K562 (cell line): Measurements from ENCODE around the gene ANKLE1. TPM values are rescaled to one million over a fixed set of nuclear protein-coding genes. Genes with fewer than 3 reads are reported as not detected.
A peak's percentile ranks its signal among the peaks of the same experiment; 100 is the strongest.

ENCODE experiments used
- DDX20 ChIP-seq: fragments of 450-650 bp; IDR thresholded peaks from 2 replicates; pipeline ENCODE4 v1.6.1; 2016; ENCODE audit warnings: missing genetic modification characterization, low read depth, mild to moderate bottlenecking, missing compliant biosample characterization, moderate library complexity
- DMBX1 ChIP-seq: fragments of 250-450 bp; sonication (Bioruptor Pico); IDR thresholded peaks from 2 replicates; pipeline ENCODE4 v1.8.0; 2022; ENCODE audit warnings: inconsistent platforms, mild to moderate bottlenecking, moderate library complexity, borderline replicate concordance
- GTF2E2 ChIP-seq: fragments of 200-800 bp; sonication (Bioruptor generic); IDR thresholded peaks from 2 replicates; pipeline ENCODE4 v1.6.1; 2016; ENCODE audit warnings: missing genetic modification characterization, missing compliant biosample characterization
- NCOA2 ChIP-seq, 2 experiments: fragments of 450-650 bp; IDR thresholded peaks; 2 replicates each; pipeline ENCODE4 v1.6.1; 2018; ENCODE audit warnings: mild to moderate bottlenecking in 2 of 2, moderate library complexity in 1 of 2; ENCODE audit not compliant: partially characterized antibody in 2 of 2
- SAFB2 ChIP-seq: fragments of 200-400 bp; formaldehyde crosslinking; IDR thresholded peaks from 2 replicates; pipeline ENCODE4 v1.6.1; 2018; ENCODE audit warnings: borderline replicate concordance, low read length, low read depth, moderate library complexity; ENCODE audit not compliant: severe bottlenecking
- ZNF3 ChIP-seq: fragments of 250-450 bp; sonication (Bioruptor Pico); IDR thresholded peaks from 2 replicates; pipeline ENCODE4 v1.5.0; 2021; ENCODE audit warnings: mild to moderate bottlenecking, moderate library complexity
- ZNF311 ChIP-seq: fragments of 250-450 bp; sonication (Bioruptor Pico); IDR thresholded peaks from 2 replicates; pipeline ENCODE4 v1.4.0; 2020; ENCODE audit warnings: mild to moderate bottlenecking, moderate library complexity
- polyA plus RNA-seq, 8 experiments: library from polyadenylated mRNA; depleted of rRNA in 4 of 8; stranded (reverse) in 5 of 8; unstranded in 3 of 8; fragments of >200 nt; fragmentation: Nextera tagmentation in 2 of 8; fragmentation: Illumina TruSeq in 1 of 8; extraction: Ambion mirVana in 2 of 8; extraction: Trizol in 1 of 8; gene quantifications; 2 replicates each; pipeline versions ENCODE4 v1.2.1 to v1.2.3, GENCODE V29; 2011 to 2014; ENCODE audit warnings: inconsistent platforms in 1 of 8, missing spikeins in 1 of 8
- total RNA-seq, 7 experiments: library from RNA; depleted of rRNA in 6 of 7; stranded (reverse); fragments of >200 nt in 6 of 7; fragmentation: Illumina TruSeq in 2 of 7; extraction: Trizol in 2 of 7; gene quantifications; 2 replicates each; pipeline versions ENCODE4 v1.2.1 to v1.2.3, GENCODE V29; 2011 to 2021; ENCODE audit warnings: low replicate concordance in 1 of 7
- TF ChIP-seq, protein P1 (sequence below), 2 experiments: fragments of 450-650 bp in 1 of 2; sonication (generic) in 1 of 2; formaldehyde crosslinking in 1 of 2; IDR thresholded peaks; 2 replicates each; pipeline versions ENCODE4 v1.7.1 to v1.9.0; 2016 to 2022; ENCODE audit warnings: inconsistent platforms in 1 of 2, mild to moderate bottlenecking in 1 of 2, missing genetic modification reagents in 1 of 2
- TF ChIP-seq, protein P2 (sequence below): fragments of 250-450 bp; sonication (Bioruptor Pico); IDR thresholded peaks from 2 replicates; pipeline ENCODE4 v1.9.0; 2021; ENCODE audit warnings: mild to moderate bottlenecking, inconsistent platforms
- TF ChIP-seq, protein P3 (sequence below): sonication (generic); formaldehyde crosslinking; IDR thresholded peaks from 2 replicates; pipeline ENCODE4 v1.8.0; 2022; ENCODE audit warnings: mild to moderate bottlenecking, missing genetic modification reagents

ANKLE1 gene
- total and polyA plus RNA-seq, 9 of the 15 experiments (the other 6 are each of a cell fraction or from before 2014, with no cell fraction given) = 0.63 to 9.2 (median 2.9) TPM

GRCh38 chr19:17309198-17309964, 27.7 kb downstream of the ANKLE1 start, which contains the start of gene DDA1 (continued):
- TF ChIP-seq, protein P1, sequence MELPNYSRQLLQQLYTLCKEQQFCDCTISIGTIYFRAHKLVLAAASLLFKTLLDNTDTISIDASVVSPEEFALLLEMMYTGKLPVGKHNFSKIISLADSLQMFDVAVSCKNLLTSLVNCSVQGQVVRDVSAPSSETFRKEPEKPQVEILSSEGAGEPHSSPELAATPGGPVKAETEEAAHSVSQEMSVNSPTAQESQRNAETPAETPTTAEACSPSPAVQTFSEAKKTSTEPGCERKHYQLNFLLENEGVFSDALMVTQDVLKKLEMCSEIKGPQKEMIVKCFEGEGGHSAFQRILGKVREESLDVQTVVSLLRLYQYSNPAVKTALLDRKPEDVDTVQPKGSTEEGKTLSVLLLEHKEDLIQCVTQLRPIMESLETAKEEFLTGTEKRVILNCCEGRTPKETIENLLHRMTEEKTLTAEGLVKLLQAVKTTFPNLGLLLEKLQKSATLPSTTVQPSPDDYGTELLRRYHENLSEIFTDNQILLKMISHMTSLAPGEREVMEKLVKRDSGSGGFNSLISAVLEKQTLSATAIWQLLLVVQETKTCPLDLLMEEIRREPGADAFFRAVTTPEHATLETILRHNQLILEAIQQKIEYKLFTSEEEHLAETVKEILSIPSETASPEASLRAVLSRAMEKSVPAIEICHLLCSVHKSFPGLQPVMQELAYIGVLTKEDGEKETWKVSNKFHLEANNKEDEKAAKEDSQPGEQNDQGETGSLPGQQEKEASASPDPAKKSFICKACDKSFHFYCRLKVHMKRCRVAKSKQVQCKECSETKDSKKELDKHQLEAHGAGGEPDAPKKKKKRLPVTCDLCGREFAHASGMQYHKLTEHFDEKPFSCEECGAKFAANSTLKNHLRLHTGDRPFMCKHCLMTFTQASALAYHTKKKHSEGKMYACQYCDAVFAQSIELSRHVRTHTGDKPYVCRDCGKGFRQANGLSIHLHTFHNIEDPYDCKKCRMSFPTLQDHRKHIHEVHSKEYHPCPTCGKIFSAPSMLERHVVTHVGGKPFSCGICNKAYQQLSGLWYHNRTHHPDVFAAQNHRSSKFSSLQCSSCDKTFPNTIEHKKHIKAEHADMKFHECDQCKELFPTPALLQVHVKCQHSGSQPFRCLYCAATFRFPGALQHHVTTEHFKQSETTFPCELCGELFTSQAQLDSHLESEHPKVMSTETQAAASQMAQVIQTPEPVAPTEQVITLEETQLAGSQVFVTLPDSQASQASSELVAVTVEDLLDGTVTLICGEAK (IDR thresholded peaks at IDR 0.05) = peak; percentile 93
- TF ChIP-seq, protein P1 (CRISPR knock-in tag; IDR thresholded peaks at IDR 0.05) = no peak
- TF ChIP-seq, protein P2, sequence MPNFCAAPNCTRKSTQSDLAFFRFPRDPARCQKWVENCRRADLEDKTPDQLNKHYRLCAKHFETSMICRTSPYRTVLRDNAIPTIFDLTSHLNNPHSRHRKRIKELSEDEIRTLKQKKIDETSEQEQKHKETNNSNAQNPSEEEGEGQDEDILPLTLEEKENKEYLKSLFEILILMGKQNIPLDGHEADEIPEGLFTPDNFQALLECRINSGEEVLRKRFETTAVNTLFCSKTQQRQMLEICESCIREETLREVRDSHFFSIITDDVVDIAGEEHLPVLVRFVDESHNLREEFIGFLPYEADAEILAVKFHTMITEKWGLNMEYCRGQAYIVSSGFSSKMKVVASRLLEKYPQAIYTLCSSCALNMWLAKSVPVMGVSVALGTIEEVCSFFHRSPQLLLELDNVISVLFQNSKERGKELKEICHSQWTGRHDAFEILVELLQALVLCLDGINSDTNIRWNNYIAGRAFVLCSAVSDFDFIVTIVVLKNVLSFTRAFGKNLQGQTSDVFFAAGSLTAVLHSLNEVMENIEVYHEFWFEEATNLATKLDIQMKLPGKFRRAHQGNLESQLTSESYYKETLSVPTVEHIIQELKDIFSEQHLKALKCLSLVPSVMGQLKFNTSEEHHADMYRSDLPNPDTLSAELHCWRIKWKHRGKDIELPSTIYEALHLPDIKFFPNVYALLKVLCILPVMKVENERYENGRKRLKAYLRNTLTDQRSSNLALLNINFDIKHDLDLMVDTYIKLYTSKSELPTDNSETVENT (CRISPR knock-in tag) = no peak
- TF ChIP-seq DDX20 (tag) (no peak), SAFB2 (no peak), ZNF3 (CRISPR knock-in tag) (no peak), DMBX1 (CRISPR knock-in tag) (no peak), GTF2E2 (tag) (no peak), NCOA2 (IDR thresholded peaks at IDR 0.05; ENCODE audit: partially characterized antibody in 2 of 2) (no peak), ZNF311 (CRISPR knock-in tag) (no peak)
- TF ChIP-seq, protein P3, sequence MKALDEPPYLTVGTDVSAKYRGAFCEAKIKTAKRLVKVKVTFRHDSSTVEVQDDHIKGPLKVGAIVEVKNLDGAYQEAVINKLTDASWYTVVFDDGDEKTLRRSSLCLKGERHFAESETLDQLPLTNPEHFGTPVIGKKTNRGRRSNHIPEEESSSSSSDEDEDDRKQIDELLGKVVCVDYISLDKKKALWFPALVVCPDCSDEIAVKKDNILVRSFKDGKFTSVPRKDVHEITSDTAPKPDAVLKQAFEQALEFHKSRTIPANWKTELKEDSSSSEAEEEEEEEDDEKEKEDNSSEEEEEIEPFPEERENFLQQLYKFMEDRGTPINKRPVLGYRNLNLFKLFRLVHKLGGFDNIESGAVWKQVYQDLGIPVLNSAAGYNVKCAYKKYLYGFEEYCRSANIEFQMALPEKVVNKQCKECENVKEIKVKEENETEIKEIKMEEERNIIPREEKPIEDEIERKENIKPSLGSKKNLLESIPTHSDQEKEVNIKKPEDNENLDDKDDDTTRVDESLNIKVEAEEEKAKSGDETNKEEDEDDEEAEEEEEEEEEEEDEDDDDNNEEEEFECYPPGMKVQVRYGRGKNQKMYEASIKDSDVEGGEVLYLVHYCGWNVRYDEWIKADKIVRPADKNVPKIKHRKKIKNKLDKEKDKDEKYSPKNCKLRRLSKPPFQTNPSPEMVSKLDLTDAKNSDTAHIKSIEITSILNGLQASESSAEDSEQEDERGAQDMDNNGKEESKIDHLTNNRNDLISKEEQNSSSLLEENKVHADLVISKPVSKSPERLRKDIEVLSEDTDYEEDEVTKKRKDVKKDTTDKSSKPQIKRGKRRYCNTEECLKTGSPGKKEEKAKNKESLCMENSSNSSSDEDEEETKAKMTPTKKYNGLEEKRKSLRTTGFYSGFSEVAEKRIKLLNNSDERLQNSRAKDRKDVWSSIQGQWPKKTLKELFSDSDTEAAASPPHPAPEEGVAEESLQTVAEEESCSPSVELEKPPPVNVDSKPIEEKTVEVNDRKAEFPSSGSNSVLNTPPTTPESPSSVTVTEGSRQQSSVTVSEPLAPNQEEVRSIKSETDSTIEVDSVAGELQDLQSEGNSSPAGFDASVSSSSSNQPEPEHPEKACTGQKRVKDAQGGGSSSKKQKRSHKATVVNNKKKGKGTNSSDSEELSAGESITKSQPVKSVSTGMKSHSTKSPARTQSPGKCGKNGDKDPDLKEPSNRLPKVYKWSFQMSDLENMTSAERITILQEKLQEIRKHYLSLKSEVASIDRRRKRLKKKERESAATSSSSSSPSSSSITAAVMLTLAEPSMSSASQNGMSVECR = peak; percentile 84
